Esophagus mucosa (tissue), 1 donor: ENCODE data around the gene MRPL50. TPM values are rescaled to one million over a fixed set of nuclear protein-coding genes. Genes with fewer than 3 reads are reported as not detected.
"Not testable (repeated sequence)": the region's sequence is repeated elsewhere in the genome, so short reads cannot be mapped to it uniquely, and the experiment has no call there.

Source experiments
- ATAC-seq: fragments of 200-7000 bp; cut with Tn5 transposase; one replicate; pipeline ENCODE4 v1.9.1; 2020
- total RNA-seq: library from RNA; stranded (reverse); gene quantifications from one replicate; pipeline ENCODE4 v1.2.4, GENCODE V29; 2023
- donor health status: DM: yes; HTN: yes; CAD: no.

The MRPL50 gene
- total RNA-seq, 1 donor from 2014 or later = 6.9 TPM

DNA sequence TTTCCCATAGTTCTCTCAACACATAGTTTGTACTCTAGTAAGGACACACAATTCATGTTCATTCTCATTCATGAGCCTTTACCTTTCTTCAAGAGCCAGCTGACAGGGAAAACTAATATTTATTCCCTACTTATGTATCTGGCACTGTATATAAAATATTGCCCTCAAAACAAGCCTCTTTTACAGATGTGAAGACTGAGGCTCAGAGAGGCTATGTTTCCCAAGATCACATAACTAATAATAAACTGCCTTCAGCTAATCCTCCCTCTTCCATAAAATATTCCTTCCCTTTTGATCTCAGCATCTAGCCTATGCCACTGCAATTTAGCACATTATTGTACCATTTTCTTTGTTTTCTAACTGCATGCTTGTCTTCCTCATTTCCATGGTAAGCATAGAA, 19.0 kb upstream of the MRPL50 start:
- ATAC-seq = no peak

DNA sequence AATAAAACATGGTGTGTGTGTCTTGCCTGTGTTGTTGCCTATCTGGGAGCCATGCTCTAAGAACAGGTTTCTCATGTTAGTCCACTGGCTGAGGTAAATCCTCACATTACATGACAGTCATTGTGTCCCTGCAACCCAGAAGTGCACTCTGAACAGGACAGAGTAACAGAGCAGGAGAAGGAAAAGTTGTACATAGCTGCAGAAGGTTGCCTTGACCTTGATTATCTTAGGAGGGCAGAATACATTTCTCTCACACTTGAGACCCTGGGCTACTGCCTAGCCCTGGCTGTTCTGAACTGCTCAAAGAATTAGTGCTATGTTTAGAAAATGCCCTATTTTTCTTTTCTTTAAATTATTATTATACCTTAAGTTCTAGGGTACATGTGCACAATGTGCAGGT, 17.2 kb upstream of the MRPL50 start:
- ATAC-seq = no peak

DNA sequence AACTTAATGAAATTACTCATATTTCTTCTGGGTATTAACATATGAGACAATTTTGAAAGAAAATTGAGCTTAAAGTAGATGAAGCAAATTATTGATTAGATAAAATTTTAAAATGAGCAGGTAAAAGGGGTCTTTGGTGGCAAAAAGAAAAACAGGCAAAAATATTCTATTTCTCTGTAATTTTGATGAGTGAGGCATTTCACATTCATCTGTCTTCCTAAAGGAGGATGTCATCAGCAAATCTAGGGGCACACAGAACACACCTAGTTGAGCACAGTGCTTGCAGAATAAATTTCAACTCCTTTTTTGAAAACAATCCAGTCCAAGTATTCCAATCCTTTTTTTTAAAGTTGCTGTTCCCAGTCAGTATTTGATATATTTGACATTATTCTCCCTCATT, 16.4 kb upstream of the MRPL50 start:
- ATAC-seq = no peak

DNA sequence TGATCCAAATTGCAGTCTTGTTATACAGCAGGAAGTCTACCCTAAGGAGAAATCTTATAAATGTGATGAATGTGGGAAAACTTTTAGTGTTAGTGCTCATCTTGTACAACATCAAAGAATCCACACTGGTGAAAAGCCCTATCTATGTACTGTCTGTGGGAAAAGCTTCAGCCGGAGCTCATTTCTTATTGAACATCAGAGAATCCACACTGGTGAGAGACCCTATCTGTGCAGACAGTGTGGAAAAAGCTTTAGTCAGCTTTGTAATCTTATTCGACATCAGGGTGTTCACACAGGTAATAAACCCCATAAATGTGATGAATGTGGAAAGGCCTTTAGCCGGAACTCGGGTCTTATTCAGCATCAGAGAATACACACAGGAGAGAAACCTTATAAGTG, 10.7 kb upstream of the MRPL50 start:
- no peak for ATAC-seq

DNA sequence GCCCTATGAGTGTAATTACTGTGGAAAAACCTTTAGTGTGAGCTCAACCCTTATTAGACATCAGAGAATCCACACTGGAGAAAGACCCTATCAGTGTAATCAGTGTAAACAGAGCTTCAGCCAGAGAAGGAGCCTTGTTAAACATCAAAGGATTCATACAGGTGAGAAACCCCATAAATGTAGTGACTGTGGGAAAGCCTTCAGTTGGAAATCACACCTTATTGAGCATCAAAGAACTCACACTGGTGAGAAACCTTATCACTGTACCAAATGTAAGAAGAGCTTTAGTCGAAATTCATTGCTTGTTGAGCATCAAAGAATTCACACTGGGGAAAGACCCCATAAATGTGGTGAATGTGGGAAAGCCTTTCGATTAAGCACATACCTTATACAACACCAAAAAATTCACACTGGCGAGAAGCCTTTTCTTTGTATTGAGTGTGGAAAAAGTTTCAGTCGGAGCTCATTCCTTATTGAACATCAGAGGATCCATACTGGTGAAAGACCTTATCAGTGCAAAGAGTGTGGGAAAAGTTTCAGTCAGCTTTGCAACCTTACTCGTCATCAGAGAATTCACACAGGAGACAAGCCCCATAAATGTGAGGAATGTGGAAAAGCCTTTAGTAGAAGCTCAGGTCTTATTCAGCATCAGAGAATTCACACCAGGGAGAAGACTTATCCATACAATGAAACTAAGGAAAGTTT, 10.1 kb upstream of the MRPL50 start:
- no peak for ATAC-seq

DNA sequence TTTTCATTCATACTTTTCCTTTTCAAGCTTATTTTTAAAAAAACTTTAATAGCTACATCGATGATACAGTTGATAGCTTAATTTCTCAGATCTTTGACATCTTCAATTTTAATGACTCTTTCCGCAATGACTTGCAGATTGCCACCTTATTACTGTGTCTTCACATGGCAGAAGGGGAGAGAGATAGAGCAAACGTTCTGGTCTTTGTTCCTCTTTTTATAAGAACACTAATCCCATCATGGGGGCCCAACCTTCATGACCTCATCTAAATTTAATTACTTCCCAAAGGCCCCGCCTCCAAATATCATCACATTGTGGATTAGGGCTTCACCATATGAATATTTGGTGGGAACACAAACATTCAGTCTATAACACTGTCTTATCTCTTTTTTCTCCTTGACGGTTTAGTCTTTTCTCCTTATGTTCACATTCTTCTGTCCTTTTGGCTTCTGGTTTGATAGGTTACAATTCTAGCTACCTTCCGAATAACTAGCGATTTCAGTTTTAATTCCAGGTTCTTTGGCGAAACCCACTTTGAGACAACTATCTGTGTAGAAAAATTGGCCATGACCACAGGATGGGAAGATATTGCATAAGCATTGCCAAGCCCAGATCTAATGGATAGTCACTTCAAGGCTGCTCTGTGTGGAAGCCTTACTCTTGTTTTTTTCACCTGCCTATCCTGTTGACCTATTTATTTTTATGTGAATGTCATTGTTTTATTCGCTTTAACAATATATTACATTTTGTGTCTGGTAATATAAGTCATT, 5.3 kb upstream of the MRPL50 start:
- no peak for ATAC-seq

DNA sequence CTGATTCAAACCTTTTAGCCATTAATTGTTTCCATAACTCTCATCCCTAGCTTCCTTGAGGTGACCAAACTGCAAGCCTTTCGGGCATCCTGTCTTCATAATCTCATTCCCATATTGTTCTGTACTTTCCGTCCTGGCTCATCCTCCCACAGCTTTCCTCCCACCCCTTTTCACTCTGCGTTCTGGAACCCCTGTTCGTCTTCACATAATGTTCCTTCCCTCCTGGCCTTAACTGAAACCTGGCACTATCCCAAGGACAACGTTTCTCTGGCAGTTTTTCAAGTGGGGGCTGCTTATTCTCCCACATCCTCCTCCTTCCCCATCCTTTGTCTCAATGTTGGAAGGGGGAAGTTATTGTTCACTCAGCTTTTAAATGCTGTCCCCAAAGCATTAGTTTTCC, 1.7 kb upstream of the MRPL50 start:
- ATAC-seq = no peak

DNA sequence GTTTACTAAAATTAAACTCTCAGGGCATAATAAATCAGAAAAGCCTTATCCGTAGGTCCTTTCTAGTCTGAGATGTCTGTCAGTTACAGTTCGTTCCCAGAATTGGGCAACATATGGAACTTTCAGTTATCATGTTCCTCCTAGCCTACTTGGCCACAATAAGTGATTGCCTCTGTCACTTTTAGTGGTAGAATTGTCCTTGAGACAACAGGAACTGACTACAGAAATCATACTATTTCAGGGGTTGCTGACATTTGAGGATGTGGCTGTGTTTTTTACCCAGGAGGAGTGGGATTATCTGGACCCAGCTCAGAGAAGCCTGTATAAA, 1.2 kb upstream of the MRPL50 start:
- ATAC-seq = no peak

DNA sequence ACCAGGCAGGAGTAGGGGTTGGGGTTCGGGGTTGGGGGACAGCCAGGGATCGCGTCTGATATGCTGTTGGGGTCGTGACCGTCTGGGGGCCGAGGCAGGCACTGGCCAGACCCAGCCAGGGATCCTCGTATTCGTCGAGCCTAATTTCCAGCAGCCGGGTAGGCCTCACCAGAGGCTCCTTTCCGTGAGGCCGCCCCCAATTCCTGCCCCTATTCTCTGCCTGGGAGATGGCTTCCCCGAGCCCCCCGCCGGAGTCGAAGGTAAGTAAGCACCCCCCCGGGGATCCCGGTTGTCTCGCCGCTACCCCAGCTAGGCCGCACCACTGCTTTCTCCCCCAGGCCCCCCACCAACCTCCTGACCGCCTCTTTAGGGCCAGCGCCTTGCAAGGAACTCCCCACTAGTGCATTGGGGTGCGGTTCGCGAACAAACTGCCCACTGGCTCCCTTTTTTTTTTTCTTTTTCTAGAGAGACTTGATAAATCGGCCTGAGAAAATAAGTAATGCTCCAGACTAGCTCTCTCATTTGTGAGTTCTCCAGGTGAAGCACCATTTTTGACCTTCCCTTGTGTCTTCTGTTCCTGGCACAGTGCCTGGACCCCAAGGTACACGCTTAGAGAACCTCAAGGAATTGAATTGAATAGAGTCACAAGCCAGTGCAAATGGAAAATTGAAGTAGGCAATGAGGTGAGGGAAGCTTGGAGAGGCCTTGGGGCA, 668 bp upstream of the MRPL50 start:
- ATAC-seq = no peak

DNA sequence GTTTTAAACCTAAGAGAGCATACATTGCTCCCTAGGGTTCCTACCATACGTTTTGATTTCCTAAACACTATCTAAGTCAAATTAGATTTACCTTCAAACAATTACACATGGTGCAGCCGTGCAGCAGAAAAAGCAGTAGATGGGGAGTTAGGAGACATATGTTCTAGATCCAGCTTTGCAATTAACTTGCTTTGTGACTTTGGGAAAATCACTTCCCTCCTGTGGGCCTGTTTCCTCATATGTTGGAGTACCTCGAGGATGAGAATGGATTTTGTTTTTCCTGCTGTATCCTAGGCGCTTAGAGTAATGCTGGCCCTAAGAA, 711 bp downstream of the MRPL50 start:
- no peak for ATAC-seq

DNA sequence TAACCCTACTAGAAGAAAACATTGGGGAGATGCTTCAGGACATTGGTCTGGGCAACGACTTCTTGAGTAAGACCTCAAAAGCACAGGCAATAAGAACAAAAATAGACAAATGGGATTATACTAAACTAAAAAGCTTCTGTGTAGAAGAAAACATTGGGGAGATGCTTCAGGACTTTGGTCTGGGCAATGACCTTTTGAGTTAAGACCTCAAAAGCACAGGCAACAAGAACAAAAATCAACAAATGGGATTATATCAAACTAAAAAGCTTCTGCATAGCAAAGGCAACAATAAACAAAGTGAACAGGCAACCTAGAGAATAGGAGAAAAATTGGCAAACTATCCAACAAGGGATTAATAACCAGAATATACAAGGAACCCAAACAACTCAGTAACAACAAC, 3.7 kb downstream of the MRPL50 start:
- ATAC-seq = no peak

DNA sequence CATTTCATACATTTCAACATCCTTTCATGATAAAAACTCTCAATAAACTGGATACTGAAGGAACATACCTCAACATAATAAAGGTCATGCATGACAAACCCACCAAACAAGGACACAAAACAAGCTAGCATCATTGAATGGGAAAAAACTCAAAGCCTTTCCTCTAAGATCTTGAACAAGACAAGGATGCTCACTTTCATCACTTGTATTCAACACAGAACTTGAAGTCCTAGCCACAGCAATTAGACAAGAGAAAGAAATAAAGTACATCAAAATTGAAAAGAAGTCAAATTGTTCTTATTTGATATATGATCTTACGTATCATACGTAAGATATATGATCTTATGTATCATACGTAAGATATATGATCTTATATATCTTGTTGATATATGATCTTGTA, 5.3 kb downstream of the MRPL50 start:
- ATAC-seq = no peak

DNA sequence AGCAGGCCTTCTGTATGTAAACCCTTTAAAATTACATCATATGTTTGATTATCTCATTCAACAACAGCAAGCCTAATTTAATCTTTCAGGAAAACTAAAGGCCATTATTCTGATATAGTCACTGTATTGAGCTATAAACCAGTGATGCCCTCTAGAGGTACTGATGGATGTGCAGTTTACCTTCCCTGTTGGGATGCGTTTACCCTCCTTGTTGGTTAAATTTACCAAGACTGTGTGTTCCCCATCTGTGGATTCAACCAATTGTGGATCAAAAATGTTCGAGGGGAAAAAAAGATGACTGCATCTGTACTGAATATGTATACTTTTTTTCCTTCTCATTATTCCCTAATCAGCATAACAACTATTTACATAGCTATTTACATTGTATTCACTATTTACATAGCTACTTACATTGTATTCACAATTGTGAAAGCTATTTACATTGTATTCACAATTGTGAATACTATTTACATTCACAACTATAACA, 9.9 kb downstream of the MRPL50 start:
- ATAC-seq = peak; percentile 37

DNA sequence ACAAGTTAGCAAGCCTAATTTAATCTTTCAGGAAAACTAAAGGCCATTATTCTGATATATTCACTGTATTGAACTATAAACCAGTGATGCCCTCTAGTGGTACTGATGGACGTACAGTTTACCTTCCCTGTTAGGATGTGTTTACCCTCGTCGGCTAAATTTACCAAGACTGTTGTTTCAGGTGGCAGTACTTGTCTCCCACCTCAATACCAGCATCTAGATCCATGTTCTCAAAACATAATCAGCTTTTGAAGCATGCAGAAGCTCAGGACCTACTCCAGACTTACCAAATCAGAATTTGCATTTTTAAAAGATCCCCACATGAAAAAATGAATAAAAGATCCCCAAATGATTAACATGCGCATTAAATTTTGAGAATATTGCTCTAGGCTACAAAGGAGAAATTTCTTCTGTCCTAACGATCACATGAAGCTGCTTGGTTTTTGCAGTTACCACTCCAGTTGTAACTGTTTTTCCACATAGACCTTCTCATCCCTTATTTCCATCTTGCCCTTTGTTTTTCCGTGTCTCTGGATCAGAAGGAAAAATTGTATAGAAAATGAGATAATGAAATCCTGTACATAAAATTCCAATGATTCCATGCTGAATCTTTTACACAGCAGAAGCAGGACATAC, 10.4 kb downstream of the MRPL50 start:
- peak; percentile 55 for ATAC-seq

DNA sequence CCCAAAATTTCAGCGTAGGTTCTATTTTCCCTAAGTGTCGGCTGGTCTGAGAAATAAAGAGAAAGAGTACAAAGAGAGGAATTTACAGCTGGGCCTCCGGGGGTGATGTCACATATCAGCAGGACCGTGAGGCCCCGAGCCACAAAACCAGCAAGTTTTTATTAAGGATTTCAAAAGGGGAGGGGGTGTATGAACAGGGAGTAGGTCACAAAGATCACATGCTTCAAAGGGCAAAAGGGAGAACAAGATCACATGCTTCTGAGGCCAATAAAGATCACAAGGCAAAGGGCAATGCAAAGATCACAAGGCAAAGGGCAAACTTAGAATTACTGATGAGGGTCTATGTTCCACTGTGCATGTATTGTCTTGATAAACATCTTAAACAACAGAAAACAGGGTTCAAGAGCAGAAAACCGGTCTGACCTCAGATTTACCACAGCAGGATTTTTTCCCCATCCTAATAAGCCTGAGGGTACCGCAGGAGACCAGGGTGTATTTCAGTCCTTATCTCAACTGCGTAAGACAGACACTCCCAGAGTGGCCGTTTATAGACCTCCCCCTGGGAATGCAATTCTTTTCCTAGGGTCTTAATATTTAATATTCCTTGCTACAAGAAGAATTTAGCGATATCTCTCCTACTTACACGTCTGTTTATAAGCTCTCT, 13.4 kb downstream of the MRPL50 start, which contains the start of gene BAAT:
Gene BAAT, minus strand, starts transcription at position 134 of the 664 bp plus-strand sequence. CDS start 13,602 bp downstream, outside the sequence.
- ATAC-seq = not testable (repeated sequence)

DNA sequence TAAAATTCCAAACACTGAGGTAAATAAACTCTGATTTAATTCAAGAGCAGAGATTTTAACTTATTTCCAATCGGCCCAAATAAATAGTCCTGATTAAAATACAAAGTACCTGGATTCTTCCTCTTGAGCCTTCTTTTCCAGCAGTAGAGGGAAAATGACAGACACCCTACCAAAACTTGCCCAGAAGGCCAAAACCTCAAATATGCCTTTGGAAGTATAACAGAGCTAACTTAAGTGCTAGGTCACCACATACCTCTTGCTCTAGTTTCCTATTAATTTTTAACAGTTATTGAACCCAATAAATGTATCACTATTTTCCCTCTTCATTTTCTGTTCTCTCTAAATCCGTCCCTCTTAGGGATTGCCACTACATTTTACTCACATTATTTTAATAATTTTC, 15.1 kb downstream of the MRPL50 start:
- no peak for ATAC-seq

DNA sequence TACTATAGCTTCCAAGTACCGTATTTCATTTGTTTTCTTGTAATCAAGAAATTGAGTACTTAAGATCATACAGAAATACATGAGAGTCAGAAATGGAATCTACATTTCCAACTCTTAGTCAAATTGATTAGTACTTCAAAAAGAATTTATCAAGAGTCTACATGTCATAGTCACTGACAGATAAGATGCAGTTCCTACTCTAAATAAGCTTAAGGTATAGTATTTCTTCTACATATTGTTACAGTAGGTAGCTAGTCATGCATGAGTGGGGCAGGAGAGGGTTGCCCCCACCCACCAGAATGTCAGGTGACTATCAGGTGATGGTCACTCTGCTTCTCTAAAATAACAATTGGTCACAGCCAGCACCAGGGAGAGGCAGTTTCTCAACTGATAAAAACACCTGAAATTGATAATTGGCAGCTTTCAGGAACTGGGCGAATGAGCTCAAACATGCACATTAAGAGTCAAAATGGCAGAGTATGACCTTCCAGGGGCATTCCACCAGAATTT, 16.5 kb downstream of the MRPL50 start:
- no peak for ATAC-seq

DNA sequence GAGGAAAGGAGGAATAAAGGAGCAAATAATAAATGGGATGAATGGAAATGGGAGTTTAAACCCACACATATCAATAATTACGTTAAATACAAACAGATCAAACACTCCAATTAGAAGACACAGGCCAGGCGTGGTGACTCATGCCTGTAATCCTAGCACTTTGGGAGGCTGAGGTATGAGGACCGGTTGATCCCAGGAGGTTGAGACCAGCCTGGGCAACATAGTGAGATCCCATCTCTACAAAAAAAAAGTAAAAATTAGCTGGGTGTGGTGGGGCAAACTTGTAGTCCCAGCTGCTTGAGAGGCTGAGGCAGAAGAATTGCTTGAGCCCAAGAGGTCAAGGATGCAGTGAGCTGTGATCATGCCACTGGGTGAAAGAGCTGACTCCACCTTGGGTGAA, 17.3 kb downstream of the MRPL50 start:
- ATAC-seq = no peak

DNA sequence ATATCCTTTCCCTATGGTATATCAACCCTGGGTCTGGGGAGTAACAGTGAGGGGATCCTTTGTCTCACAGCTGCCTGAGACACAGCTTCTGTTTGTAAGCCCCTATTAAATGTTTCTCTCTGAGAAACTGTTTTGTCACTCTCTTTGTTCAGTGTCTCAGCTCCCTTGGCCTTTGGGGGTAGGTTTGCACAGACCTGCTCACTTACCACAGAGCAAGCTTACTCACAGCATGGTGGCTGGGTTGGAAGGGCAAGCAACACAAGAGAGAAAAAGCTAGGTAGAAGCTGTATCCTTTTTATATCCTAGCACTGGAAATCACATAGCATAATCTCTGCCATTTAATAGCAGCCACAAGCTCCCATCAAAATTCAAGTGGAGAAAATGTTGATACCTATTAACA, 18.1 kb downstream of the MRPL50 start:
- ATAC-seq = no peak

DNA sequence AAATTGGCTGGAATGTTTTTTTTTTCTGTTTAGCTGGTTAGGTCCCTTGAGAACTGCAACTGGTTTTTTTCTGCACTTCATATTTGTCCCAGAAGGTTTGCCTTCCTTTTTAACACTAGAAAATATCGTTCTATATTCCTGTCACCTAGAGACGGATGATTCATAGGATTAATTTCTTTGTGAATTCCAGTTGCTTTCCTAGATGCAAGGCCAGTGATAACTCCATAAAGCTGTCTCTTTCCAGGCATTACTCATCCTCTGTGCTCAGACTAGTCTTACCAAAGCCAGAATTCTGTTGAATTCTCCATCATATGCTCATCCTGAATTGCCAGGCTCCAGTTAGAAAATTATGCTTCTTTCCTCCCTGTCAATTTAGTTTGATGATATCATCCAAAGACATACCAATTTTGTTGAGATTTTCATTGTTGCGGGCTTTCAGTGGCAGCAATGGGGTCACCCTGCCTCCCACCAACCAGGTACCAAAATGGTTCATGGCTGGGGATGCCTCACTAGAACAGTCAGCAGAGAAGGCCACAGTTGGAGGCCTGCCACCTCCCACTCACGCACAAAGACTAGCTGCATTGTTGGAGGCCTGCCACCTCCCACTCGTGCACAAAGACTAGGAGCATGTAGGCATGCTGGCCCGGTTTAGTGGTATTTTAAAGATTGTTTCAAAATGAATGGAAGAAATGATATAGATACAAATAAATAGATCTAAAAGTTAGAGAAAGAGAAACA, 22.1 kb downstream of the MRPL50 start:
- no peak for ATAC-seq

DNA sequence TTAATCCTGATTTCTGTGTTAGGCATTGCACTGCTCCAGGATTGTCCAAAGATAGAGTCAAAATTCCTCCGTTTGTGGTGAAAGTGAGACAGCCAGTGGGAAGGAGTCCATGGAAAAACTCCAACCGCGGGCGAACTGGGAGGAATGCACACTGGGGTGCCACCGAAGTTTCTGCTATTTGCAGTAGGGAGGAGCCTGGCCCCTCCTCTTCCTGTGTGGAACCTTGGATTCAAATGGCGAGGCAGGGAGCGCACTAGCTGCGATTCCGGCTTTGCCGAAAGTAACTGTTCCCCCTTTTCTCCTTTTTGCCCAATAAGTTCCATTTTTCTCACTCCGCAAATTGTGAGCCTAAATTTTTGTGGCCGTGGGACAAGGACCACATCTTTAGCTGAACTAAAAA, 22.9 kb downstream of the MRPL50 start:
- no peak for ATAC-seq
